NT2/D1 (cell line): Measurements from ENCODE around the gene LZTS2.
"Not testable (repeated sequence)": the region's sequence is repeated elsewhere in the genome, so short reads cannot be mapped to it uniquely, and the experiment has no call there.

Source experiments
- SUZ12 ChIP-seq: IDR thresholded peaks from 2 replicates; pipeline ENCODE4 v1.6.1; 2011; ENCODE audit not compliant: insufficient read length, insufficient read depth; ENCODE audit errors: extremely low read depth
- YY1 ChIP-seq: IDR thresholded peaks from 2 replicates; pipeline ENCODE4 v1.6.1; 2011; ENCODE audit not compliant: insufficient read length, insufficient read depth

GRCh38 chr10:101034404-101034803, 34.8 kb downstream of the LZTS2 start:
- not testable (repeated sequence) for TF ChIP-seq YY1, SUZ12
